GM12878 (cell line): ENCODE results near the gene NIPAL3. TPM values are rescaled to one million over a fixed set of nuclear protein-coding genes. Genes with fewer than 3 reads are reported as not detected.

Experiments used
- ATAC-seq: fragments of 200-7000 bp; cut with Tn5 transposase; 3 replicates; pipeline ENCODE4 v1.9.1; 2020; ENCODE audit warnings: mild to moderate bottlenecking, moderate library complexity
- BruUV-seq: library from RNA; stranded (reverse); fragments of 400-500 nt; replicated peaks from 2 replicates; lab custom pipeline; 2021; lab: Mats Ljungman, UMichigan
- CTCF ChIA-PET: fragments of 300-600 bp; sonication (Branson Sonifier 250); formaldehyde crosslinking; extraction: SDS; loops from one replicate; lab custom pipeline; 2021; ENCODE audit warnings: inconsistent platforms; lab: Yijun Ruan, JAX
- POLR2A ChIA-PET: fragments of 350-600 bp; formaldehyde crosslinking; extraction: SDS; loops from one replicate; lab custom pipeline; 2021; ENCODE audit warnings: inconsistent platforms; lab: Charles Lee
- RAD21 ChIA-PET: fragments of 300-600 bp; sonication (Branson Sonifier 250); formaldehyde crosslinking; loops from one replicate; lab custom pipeline; 2023; ENCODE audit warnings: antibody characterized with exemption; ENCODE audit not compliant: unreplicated experiment; lab: Charles Lee
- SMC1A ChIA-PET: fragments of 300-600 bp; sonication (Branson Sonifier 250); formaldehyde crosslinking; loops from one replicate; lab custom pipeline; 2023; ENCODE audit not compliant: unreplicated experiment, uncharacterized antibody; lab: Charles Lee
- DNase-seq: peaks from one replicate; pipeline ENCODE4 v3.0.0-alpha.2; 2011; ENCODE audit warnings: low read depth, low spot score
- FAIRE-seq: peaks from 3 replicates; lab custom pipeline; 2011; peaks lifted over from hg19 to GRCh38; lab: Jason Lieb, UNC
- H2AFZ ChIP-seq: 2 replicates; pipeline ENCODE4 v1.6.0; 2011; ENCODE audit warnings: low read depth, low read length, control low read depth; ENCODE audit not compliant: control insufficient read depth
- H3K27ac ChIP-seq: 2 replicates; pipeline ENCODE4 v1.5.1; 2011; ENCODE audit warnings: control low read depth; ENCODE audit not compliant: control insufficient read depth, insufficient read depth
- H3K27me3 ChIP-seq, 2 experiments: replicated peaks in 1 of 2; 2 replicates each; pipeline versions ENCODE4 v1.6.0 to v1.6.1; 2011; ENCODE audit warnings: low read length in 1 of 2; ENCODE audit not compliant: control insufficient read depth in 2 of 2, insufficient read depth in 2 of 2
- H3K36me3 ChIP-seq, 2 experiments: 2 replicates each; pipeline ENCODE4 v1.5.1; 2011; ENCODE audit warnings: low read length in 1 of 2; ENCODE audit not compliant: control insufficient read depth in 2 of 2, insufficient read depth in 2 of 2
- H3K4me1 ChIP-seq: 2 replicates; pipeline ENCODE4 v1.6.1; 2011; ENCODE audit warnings: mild to moderate bottlenecking, low read length, moderate library complexity, mixed read lengths; ENCODE audit not compliant: control insufficient read depth, insufficient read depth
- H3K4me2 ChIP-seq: 2 replicates; pipeline ENCODE4 v1.6.0; 2011; ENCODE audit warnings: control low read depth; ENCODE audit not compliant: control insufficient read depth, insufficient read depth
- H3K4me3 ChIP-seq: fragments of 200-600 bp; sonication (generic); 2 replicates; pipeline ENCODE4 v1.5.1; 2016
- H3K79me2 ChIP-seq: 2 replicates; pipeline ENCODE4 v1.6.0; 2011; ENCODE audit warnings: low read length; ENCODE audit not compliant: control insufficient read depth, insufficient read depth
- H3K9ac ChIP-seq: 2 replicates; pipeline ENCODE4 v1.8.0; 2011; ENCODE audit warnings: low read length, control low read depth, mixed read lengths; ENCODE audit not compliant: control insufficient read depth, insufficient read depth
- H3K9me3 ChIP-seq: replicated peaks from 3 replicates; pipeline ENCODE4 v1.5.1; 2011; ENCODE audit warnings: mild to moderate bottlenecking, low read length; ENCODE audit not compliant: control insufficient read depth, insufficient read depth
- H4K20me1 ChIP-seq: 2 replicates; pipeline ENCODE4 v1.6.0; 2011; ENCODE audit not compliant: control insufficient read depth, insufficient read depth
- CEBPB ChIP-seq, 2 experiments: fragments of 150-350 bp in 1 of 2; IDR thresholded peaks; 2 replicates each; pipeline ENCODE4 v1.6.1; 2012 to 2014; ENCODE audit warnings: low read depth in 2 of 2, low read length in 2 of 2, borderline replicate concordance in 1 of 2, inconsistent platforms in 1 of 2
- ESRRA ChIP-seq: IDR thresholded peaks from 2 replicates; pipeline ENCODE4 v1.6.1; 2012; ENCODE audit warnings: mild to moderate bottlenecking, low read length, improper control_type of control experiment
- HDGF ChIP-seq: fragments of 450-650 bp; IDR thresholded peaks from 2 replicates; pipeline ENCODE4 v1.6.1; 2016; ENCODE audit warnings: antibody characterized with exemption
- NR2C1 ChIP-seq: fragments of 450-650 bp; IDR thresholded peaks from 2 replicates; pipeline ENCODE4 v1.6.1; 2017; ENCODE audit warnings: antibody characterized with exemption, mild to moderate bottlenecking, moderate library complexity
- POLR2AphosphoS5 ChIP-seq: IDR thresholded peaks from 2 replicates; pipeline ENCODE4 v1.6.1; 2011; ENCODE audit warnings: mild to moderate bottlenecking, low read length, inconsistent platforms
- SMARCA5 ChIP-seq: fragments of 450-650 bp; IDR thresholded peaks from 2 replicates; pipeline ENCODE4 v1.6.1; 2017; ENCODE audit warnings: mild to moderate bottlenecking
- SUPT20H ChIP-seq: IDR thresholded peaks from 2 replicates; pipeline ENCODE4 v1.6.1; 2011; ENCODE audit warnings: low read depth, mild to moderate bottlenecking, low read length, moderate library complexity, borderline replicate concordance; ENCODE audit not compliant: control insufficient read depth
- WGBS: methylation state at CpG from one replicate; pipeline ENCODE4 v1.1.6; 2016; ENCODE audit warnings: low lambda C conversion rate; ENCODE audit not compliant: insufficient replicate concordance, insufficient coverage; ENCODE audit errors: missing lambda C conversion rate; 5-methylcytosine and 5-hydroxymethylcytosine counted together
- in situ Hi-C: fragments of 300-500 bp; cut with MboI; formaldehyde crosslinking; loops from 9 replicates; pipeline ENCODE4 v1.14.3; 2018; ENCODE audit warnings: mixed read lengths
- intact Hi-C: fragments of 100-400 bp; cut with micrococcal nuclease; formaldehyde crosslinking; loops from one replicate; pipeline ENCODE4 v1.14.2; 2022; ENCODE audit not compliant: unreplicated experiment
- polyA plus RNA-seq, 11 experiments: library from polyadenylated mRNA; depleted of rRNA in 4 of 11; unstranded in 6 of 11; stranded (reverse) in 5 of 11; fragments of >200 nt; fragmentation: Nextera tagmentation in 4 of 11; fragmentation: Illumina TruSeq in 1 of 11; extraction: Ambion mirVana in 4 of 11; extraction: Trizol in 1 of 11; gene quantifications; 1 replicate in 1 of 11; 2 replicates in 10 of 11; pipeline versions ENCODE4 v1.2.1 to v1.2.3, GENCODE V29; 2011 to 2016; ENCODE audit warnings: inconsistent platforms in 2 of 11, missing spikeins in 2 of 11, low read depth in 1 of 11
- total RNA-seq, 4 experiments: library from RNA; depleted of rRNA in 3 of 4; stranded (reverse); fragments of >200 nt in 3 of 4; fragmentation: Illumina TruSeq in 1 of 4; extraction: Trizol in 1 of 4; gene quantifications; 2 replicates each; pipeline versions ENCODE4 v1.2.1 to v1.2.3, GENCODE V29; 2013 to 2021
- TF ChIP-seq, protein P1 (sequence below): IDR thresholded peaks from 2 replicates; pipeline ENCODE4 v1.6.1; 2012; ENCODE audit warnings: improper control_type of control experiment, low read depth, low read length; ENCODE audit not compliant: insufficient replicate concordance
- TF ChIP-seq, protein P2 (sequence below): fragments of 450-650 bp; IDR thresholded peaks from 2 replicates; pipeline ENCODE4 v1.6.1; 2018; ENCODE audit warnings: mild to moderate bottlenecking, low read depth, moderate library complexity; ENCODE audit not compliant: partially characterized antibody

NIPAL3 gene
- total and polyA plus RNA-seq, 10 of the 15 experiments (the other 5 are each of a cell fraction or from before 2014, with no cell fraction given): 2.1 to 9.4 (median 4.2) TPM

DNA sequence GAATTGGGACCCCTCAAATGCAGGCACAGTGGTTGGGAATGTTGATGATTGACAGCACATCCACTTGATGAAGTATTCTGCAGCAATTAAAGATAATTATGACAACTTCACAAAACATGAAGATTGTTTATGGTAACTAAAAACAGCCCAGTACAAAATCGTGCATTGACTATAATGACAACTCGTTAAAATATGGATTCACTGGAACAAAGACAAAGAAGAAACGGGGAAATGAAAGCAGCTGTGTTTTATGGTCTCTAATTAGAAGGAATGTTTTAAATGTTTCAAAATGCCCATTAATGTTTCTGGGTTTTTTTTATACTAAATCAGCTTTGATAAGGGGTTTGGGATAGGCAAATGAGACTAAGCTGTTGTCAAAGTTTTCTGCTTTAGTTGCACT lies 36.1 kb downstream of the NIPAL3 start:
- H3K36me3 ChIP-seq: peaks cover 0 to 5% of the 10 kb centered on the region in 2 experiments; a peak in 3 of 4 replicates
- POLR2A ChIA-PET: no interaction called here
- WGBS: 41% methylated on average over 3 of the region's 3 CpGs
- in situ Hi-C loops: no loop called here
- H3K4me3 ChIP-seq: no peak overlapping the region
- SMC1A ChIA-PET: no interaction called here
- no TSS peak for BruUV-seq
- H4K20me1 ChIP-seq: no peaks in the 10 kb centered on the region
- no peak overlapping the region for H2AFZ ChIP-seq
- H3K4me1 ChIP-seq: 0 out of 2 replicates have a peak, but pooled peaks cover 3% of the 10 kb centered on the region
- intact Hi-C loops: no loop called here
- ATAC-seq (no peak), FAIRE-seq (no peak), DNase-seq (no peak)
- CTCF ChIA-PET: interaction anchor here (1.0 kb wide), 1 partner anchor 90 kb away, joined by 3 read pairs; no protein-coding TSS in a partner anchor
- no peaks in the 10 kb centered on the region for H3K79me2 ChIP-seq
- H3K27ac ChIP-seq: no peak overlapping the region
- no peak overlapping the region for H3K4me2 ChIP-seq
- no peak for TF ChIP-seq CEBPB (IDR thresholded peaks at IDR 0.05; ENCODE audit: borderline replicate concordance in 1 of 2, low read depth in 2 of 2, low read length in 2 of 2)
- no peak for TF ChIP-seq NR2C1
- no peak for TF ChIP-seq POLR2AphosphoS5
- TF ChIP-seq, protein P1, sequence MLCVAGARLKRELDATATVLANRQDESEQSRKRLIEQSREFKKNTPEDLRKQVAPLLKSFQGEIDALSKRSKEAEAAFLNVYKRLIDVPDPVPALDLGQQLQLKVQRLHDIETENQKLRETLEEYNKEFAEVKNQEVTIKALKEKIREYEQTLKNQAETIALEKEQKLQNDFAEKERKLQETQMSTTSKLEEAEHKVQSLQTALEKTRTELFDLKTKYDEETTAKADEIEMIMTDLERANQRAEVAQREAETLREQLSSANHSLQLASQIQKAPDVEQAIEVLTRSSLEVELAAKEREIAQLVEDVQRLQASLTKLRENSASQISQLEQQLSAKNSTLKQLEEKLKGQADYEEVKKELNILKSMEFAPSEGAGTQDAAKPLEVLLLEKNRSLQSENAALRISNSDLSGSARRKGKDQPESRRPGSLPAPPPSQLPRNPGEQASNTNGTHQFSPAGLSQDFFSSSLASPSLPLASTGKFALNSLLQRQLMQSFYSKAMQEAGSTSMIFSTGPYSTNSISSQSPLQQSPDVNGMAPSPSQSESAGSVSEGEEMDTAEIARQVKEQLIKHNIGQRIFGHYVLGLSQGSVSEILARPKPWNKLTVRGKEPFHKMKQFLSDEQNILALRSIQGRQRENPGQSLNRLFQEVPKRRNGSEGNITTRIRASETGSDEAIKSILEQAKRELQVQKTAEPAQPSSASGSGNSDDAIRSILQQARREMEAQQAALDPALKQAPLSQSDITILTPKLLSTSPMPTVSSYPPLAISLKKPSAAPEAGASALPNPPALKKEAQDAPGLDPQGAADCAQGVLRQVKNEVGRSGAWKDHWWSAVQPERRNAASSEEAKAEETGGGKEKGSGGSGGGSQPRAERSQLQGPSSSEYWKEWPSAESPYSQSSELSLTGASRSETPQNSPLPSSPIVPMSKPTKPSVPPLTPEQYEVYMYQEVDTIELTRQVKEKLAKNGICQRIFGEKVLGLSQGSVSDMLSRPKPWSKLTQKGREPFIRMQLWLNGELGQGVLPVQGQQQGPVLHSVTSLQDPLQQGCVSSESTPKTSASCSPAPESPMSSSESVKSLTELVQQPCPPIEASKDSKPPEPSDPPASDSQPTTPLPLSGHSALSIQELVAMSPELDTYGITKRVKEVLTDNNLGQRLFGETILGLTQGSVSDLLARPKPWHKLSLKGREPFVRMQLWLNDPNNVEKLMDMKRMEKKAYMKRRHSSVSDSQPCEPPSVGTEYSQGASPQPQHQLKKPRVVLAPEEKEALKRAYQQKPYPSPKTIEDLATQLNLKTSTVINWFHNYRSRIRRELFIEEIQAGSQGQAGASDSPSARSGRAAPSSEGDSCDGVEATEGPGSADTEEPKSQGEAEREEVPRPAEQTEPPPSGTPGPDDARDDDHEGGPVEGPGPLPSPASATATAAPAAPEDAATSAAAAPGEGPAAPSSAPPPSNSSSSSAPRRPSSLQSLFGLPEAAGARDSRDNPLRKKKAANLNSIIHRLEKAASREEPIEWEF: no peak
- TF ChIP-seq SMARCA5: no peak
- TF ChIP-seq ESRRA: no peak
- TF ChIP-seq HDGF: no peak
- TF ChIP-seq SUPT20H: no peak
- TF ChIP-seq, protein P2, sequence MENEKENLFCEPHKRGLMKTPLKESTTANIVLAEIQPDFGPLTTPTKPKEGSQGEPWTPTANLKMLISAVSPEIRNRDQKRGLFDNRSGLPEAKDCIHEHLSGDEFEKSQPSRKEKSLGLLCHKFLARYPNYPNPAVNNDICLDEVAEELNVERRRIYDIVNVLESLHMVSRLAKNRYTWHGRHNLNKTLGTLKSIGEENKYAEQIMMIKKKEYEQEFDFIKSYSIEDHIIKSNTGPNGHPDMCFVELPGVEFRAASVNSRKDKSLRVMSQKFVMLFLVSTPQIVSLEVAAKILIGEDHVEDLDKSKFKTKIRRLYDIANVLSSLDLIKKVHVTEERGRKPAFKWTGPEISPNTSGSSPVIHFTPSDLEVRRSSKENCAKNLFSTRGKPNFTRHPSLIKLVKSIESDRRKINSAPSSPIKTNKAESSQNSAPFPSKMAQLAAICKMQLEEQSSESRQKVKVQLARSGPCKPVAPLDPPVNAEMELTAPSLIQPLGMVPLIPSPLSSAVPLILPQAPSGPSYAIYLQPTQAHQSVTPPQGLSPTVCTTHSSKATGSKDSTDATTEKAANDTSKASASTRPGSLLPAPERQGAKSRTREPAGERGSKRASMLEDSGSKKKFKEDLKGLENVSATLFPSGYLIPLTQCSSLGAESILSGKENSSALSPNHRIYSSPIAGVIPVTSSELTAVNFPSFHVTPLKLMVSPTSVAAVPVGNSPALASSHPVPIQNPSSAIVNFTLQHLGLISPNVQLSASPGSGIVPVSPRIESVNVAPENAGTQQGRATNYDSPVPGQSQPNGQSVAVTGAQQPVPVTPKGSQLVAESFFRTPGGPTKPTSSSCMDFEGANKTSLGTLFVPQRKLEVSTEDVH: no peak
- TF ChIP-seq, all 136 proteins: peak for 0
- H3K9ac ChIP-seq: no peak overlapping the region
- RAD21 ChIA-PET: no interaction called here
- no peaks in the 10 kb centered on the region for H3K27me3 ChIP-seq
- no peaks in the 10 kb centered on the region for H3K9me3 ChIP-seq
